NCI-H524 treated with DMSO at 0.1 percent for 48 hours (cell line): Measurements from ENCODE around the gene VSIG2.
"Not testable (repeated sequence)": the region's sequence is repeated elsewhere in the genome, so short reads cannot be mapped to it uniquely, and the experiment has no call there.

Source experiments
- DNase-seq: peaks from one replicate; lab custom pipeline; 2025; lab: John Stamatoyannopoulos, UW

The VSIG2 gene, protein sequence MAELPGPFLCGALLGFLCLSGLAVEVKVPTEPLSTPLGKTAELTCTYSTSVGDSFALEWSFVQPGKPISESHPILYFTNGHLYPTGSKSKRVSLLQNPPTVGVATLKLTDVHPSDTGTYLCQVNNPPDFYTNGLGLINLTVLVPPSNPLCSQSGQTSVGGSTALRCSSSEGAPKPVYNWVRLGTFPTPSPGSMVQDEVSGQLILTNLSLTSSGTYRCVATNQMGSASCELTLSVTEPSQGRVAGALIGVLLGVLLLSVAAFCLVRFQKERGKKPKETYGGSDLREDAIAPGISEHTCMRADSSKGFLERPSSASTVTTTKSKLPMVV

DNA sequence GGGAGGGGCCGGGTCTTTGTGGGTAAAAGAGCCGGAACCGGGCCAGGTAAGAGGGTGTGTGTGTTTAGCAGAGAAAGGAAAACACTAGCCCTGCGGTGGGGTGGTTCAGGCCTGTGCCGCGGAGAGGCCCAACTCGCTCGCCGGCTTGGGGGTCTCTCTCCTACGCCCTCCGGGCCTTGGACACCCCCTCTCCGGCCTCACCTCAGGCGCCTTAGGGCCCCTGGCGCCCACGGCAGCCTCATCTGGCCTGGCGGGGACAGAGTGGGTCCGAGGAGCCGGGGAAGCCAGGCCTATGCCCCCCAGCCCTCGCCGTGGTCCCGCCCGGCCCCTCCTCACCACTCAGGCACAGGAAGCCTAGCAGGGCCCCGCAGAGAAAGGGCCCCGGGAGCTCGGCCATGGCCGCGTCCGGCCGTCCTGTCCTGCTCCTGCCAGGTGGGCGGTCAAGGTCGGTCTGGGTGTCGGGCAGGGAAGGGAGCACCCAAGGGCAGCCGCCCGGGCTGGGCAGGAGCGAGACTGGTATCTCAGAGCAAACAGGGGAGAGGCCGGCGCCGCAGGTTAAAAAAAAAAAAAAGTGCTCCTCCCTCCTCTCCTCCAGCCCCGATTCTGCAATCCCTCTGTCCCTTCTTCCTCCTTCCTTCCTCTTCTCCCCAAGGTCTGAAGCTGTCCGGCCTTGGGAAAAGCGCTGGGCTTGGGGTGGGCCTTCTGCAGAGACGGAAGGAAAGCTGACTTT lies at the start of gene VSIG2:
VSIG2 (minus strand) TSS at position 515 of the 730 bp plus-strand sequence; CDS start at position 397, 118 bp downstream.
- DNase-seq: no peak

DNA sequence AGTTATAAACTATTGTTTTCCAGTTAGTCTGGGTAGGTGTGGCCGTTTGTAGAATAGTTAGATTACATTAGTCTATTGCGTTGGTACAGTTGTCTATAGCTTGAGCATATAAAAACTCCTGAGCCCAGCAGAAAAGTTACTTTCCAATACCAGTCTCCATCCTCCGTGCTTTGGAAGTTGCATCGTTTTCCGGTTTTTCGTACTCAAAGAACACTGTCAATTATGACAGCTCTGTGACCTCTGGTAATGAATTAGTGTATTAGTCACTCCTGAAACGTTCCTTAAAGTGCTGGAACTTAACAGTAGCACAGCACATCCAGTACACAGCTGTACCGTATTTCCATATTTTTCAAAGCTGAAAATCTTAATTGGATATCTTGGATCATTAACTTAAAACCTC lies 49.0 kb upstream of the VSIG2 start:
- DNase-seq: no peak

DNA sequence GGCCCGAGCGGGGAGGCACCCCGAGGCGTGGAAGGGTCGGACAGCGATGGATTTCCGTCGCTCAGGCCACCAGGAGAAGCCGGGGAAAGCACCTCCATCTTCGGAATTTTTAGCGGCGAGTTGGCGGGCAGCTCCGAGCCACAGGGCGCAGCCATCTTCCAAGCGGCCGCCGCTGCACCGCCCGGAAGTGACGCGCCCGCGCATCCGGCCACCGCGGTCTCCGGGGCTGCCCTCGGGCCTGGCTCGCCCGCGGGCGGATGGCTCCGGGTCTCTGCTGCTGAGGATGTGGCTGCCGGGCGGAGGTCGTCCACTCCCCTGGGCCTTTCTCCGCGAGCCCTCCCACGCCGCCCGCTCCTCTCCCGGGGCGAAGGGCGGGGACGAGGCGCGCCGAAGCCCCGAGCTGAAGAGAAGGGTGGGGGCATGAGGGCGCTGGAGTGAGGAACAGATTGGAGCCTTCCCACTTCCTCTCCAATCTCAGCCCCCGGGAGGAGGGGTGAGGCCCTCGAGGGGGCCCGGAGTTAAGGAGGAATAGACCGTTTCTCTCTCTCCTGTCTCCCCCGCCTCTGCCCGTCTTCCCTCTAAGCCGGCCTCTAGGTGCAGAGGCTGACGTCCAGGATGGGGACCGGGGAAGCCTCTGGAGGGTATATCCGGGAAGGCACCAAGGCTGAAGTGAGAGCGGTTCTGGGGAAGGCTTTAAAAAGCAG lies 48.3 kb upstream of the VSIG2 start, which contains the start of gene MSANTD2:
MSANTD2 (minus strand) TSS at position 181 of the 704 bp plus-strand sequence; CDS start at position 155, 26 bp downstream.
- DNase-seq: peak; percentile 70

DNA sequence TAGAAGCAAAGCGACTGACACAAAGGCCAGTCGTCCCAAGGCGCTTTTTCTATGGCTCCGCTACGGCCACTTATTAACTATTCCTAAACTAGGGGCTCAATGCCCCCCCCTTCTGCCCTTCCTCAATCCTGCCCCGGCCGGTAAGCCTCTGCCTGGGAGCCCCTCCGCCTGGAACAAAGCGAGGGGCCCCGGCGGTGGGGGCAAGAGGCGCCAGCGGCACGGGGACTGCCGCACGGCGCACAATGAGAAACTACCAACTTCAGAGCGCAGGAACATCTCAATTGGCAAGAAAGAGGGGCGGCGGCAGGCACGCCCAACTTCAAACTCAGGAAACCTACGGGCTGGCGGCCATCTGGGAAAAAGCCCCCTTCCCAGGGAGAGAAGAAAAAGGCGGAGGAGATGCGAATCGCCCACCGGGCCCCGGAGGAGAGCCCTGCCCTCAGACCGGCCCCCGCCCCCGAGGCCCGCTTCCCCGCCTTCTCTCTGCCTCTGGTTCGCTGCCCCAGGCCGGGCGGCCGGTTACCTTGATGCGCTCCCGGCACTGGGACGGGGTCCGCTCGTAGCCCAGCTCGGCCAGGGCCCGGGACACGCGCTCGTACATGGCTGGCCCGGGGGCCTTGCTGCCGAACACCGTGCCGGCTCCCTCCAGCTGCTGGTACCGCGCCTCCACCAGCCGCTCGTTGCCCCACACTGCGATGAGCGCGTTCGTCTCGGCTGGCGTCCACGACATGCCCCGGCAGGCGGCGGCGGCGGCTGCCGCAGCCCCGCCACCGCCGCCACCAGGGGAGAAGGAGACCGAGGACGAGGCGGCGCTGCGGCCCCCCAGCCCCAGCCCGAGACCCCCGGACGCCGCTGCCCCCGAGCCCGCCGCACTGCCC lies 47.5 kb upstream of the VSIG2 start:
- DNase-seq: no peak

DNA sequence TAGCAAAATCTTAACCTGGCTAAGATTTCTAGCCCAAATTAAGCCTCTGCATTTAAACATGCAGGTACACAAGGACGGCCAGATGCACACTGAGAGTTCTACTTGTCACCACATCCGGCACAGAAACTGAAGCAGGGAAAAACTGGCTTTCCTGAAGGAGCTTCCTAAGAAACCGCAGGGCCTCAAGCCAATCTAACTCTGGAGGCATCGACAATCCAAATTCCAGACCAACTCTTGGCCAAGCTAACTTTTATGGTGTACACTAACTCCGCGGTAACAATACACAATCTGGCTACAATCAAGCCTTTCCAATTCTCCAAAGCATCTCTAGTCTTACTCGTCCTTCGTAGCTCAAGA lies 46.9 kb upstream of the VSIG2 start:
- no peak for DNase-seq

DNA sequence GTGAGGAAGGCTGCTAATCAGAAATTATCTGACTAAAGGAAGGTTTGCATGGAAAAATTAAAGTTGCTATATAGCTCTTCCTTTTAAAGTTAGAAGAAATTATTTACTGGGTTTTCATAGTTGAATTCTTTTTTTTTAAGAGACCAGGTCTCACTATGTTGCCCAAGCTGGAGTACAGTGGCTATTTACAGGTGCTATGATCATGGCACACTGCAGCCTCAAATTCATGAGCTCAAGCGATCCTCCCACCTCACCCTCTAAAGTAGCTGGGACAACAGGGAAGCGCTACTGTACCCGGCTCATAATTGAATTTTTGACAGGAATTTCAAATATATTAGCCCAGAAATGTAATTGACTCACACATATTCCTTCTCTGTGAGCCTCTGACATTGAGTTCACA lies 44.3 kb upstream of the VSIG2 start:
- no peak for DNase-seq

DNA sequence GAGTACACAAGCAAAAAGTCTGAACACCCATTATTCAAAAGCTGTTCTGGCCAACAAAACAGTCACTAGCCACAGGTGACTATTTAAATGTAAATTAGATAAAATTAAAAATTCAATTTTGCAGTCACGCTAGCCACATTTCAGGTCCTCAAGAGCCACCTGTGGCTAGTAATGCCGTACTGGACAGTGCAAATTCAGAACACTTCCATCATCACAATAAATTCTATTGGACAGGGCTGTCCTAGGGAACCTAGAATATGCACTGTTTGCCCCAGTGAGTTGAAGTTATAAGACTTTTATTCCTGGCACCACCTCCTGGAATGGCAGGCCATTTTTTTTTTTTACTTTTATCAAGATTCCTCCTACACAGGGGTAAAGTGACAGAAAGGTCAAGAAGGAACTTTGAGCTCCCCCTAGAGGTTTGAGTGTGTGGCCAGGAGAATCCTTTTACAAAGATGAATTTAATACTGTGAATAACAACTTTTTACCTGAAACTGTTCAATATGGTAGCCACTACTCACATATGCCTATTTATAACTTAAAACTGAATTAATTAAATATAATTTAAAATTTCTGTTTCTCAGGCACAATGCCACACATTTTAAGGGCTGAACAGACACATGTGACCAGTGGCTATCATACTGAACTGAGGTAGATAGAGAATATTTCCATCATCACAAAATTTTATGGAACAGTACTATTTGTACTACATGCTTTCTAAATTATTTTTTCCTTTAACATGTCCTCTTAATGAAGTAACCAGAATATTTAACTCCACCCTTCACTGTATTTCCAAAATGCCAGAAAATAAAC lies 41.6 kb upstream of the VSIG2 start:
- DNase-seq: no peak

DNA sequence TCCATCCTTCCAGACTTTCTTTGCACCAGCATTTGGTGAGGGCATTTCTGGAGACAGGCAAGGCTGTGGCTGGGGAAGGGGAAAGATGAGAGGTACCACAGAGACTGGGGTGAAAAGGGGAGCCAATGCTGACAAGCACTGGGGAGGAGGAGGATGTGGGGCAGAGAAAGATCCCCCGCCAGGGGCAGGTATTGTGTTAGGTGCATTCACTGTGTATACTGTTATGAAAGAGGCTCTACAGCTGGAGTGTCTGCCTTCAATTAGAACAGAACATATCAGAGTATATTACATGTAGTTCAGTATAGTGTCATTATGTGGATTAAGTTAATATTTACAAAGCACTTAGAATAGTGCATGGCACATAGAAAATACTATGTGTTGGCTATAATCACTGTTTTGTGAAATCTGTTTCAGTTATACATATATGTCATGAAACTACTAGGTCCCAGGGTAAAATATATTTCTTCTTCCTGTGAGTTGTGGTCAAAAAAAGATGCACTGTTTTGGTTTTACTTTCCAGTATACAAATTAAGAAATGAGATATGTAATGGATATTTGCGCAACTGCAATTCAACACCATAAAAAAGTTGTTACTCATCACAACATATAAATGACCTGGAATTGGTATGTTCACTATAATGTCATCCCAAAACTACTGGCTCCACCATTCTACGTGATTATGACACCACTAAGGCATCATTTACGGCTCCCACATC lies 39.7 kb upstream of the VSIG2 start:
- no peak for DNase-seq

DNA sequence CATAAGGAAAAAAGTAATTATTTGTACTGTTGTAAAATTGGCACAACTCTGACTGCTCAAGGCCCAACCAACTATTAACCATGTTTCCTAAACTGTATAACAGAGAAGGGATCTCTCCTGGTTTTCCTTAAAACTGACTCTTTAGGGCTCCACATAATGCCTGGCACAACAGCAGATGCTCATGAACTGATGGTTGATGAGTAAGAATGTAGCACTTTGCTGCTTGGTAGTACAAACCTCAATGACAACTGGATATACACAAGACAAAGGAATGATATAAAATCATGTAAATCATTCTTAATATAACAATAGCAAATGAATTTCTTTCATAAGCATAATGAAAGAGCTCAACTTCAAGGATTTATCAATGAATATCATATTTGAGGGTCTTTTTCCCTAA lies 36.5 kb upstream of the VSIG2 start:
- DNase-seq: no peak

DNA sequence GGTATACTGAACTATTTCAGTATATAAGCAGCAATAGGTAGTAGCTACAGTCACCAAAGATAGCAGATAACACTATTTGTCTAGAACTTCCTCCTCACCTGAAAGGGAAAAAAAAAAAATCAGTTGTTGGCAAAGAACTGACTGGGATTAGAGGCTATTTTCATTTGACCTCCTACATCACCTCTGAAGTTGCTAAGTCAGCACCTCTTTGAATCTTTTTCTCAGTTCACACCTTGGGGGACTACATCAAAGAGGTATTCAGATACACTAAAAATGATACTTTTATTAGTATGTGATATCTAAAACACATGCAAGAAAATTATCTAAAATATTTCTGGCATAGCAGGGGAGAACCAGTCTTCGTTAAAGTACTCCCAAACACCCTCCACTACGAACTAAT lies 32.0 kb upstream of the VSIG2 start:
- no peak for DNase-seq

DNA sequence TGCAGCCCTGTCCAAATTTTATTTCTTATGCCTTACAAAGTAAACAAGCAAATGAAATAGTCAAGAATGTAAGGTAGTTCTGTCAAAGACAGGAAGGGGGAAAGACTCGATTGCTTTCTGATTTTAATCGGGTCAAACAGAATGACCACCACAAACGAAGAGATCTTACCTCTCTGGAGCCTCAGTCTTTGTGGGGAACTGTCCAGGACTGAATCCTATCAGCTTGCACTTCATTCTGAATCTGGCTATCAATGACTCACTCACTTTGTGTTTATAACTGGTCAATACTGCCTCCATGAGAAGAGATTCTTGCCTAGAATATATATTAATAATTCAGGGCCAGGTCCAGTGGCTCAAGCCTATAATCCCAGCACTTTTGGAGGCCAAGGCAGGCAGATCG lies 30.9 kb upstream of the VSIG2 start:
- no peak for DNase-seq

DNA sequence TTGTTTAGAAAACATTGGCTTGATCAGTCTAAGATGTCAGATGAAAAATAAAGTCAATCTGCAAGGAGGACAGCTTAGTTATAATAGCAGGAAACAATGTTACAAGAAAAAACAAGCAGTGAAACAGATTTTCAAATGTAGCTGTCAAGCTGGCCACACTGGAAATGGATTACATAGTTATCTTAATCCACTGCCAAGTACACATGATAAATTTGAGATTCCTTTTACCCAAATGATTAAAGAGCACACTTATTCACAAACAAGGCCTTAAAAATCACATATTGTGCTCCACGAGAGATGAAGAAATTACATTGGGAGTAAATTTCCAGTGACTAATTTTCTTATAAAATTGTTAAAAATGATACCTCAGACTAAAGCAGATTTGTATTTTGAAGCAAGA lies 27.5 kb upstream of the VSIG2 start:
- no peak for DNase-seq

DNA sequence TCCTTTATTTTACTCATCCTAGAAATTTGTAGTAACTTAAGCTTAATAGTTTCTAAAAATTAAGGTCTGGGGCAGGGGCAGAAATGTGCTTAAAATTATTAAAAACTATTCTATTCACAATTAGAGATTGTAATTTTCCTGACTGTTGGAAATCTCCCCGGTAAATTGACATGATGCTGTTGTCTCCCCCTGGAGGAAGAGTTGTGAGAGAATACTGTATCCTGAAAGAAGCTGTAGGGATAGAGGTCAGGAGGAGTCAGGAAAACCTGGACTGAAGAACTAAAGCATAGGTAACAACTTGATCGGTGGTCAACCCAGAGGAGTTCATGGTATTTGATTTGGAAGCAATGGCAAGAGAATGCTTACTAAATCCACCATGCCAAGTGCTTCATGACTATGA lies 26.2 kb upstream of the VSIG2 start:
- DNase-seq: no peak

DNA sequence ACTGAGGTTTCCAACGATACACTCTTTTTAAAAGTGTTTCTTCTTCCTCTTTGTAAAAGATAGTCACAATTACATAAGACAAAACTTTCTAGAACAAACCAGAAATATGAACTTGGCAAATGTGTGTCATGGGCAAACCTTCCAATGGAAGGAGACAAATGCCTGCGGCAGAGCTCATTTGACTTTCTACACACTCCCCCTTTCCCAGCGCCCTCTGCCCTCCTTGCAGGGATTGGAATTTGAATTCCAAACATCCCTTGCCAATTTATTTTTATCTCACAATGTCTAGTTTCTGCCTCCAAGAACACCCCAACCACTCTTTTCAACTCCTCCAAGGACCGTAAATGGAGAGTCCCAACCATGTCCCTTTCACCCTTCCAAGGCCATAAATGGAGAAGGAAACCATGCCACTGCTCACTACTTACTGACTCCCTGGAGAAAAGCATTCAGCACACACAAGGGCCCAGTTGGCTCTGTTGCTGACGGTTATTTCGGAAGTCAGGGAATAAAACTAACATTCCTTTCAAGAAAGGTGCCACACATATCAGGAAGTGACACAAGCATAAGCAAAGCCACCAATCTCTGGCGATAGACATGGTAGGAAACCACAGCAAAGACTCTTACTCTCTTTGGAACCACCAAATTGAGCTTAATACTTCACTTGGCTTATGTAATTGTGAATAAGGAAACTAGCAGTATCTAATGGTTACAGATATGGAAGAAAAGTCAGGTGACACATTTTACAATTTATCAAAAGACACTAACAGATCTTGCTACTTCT lies 25.0 kb upstream of the VSIG2 start:
- no peak for DNase-seq

DNA sequence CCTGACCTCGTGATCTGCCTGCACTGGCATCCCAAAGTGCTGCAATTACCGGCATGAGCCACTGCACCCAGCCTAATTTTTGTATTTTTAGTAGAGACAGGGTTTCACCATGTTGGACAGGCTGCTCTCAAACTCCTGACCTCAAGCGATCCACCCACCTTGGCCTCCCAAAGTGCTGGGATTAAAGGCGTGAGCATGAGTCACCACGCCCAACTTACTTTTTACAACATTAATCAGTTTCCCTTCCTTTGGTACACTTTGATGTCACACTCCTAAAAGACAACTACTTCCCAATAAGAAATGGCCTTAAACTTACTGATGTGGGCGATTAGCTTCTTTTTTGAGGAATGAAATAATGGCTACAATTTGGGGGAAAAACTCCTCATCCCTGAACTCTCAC lies 18.9 kb upstream of the VSIG2 start:
- not testable (repeated sequence) for DNase-seq

DNA sequence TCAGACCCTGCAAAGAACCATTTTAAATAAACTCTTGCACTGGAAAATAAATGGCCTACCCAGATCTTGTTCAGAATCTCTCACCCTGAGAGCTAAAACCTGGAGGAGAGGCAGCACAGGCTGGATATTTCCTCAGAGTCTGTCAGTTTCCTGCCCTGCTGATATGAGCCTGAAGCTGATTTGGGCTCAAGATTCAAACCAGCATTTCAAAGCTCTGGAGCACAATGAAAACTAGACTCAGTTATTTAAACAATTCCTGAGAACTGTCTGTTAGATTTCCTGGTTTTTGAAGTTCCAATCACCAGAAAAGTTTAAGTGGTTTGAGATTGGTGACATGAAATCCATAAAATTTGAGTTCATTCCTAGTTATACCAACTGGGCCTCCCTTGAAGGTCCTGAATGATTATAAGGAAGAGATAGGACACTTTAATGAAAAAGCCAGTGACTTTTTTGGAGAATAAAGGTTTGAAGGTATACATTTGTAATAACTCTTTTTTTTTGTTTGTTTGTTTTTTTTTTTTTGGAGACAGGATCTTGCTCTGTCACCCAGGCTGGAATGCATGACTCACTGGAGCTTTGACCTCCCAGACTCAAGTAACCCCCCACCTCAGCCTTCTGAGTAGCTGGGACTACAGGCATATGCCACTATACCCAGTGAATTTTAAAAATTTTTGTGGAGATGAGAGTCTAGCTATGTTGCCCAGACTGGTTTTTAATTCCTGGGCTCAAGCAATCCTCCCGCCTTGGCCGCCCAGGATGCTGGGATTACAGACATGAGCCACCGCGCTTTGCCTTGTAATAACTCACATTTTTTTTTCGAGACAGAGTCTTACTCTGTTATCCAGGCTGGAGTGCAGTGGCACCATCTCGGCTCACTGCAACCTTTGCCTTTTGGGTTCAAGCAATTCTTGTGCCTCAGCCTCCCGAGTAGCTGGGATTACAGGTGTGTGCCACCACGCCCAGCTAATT lies 18.0 kb upstream of the VSIG2 start:
- no peak for DNase-seq

DNA sequence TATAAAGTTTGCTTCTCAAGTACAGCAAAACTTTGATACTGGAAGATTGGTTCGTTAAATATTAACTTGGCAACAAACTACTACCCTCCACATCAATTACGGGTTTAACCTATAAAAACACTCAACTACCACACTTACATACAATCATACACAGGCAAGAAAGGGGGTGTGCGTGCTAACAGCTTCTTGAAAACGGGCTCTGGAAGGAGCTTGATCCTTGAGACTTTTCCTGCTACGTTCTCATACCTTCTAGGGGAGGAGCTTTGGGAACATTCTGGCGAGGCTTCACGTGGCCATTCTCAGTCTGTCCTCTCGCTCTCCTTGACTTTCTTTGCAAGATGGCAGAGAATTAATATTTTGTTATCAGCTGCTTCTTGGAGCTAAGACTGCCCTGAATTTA lies 16.9 kb upstream of the VSIG2 start:
- no peak for DNase-seq

DNA sequence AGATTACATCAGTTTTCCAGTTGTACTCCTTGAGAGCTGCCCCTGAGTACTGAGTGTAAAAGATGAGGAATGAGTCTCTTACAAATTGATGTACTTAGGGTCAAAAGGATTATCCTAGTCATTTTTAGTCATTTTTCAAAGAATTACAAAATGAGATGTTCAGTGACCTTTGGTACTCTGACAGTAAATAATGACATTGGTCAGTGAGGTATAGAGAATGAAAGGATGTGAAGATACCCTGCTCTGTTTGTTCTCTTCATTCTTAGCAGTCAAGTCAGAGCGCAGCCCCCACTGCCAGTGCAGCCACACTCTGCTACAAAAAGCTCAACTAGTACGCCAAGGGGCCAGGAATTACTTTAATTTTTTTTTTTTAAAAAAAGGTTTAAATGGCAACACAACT lies 14.1 kb upstream of the VSIG2 start:
- no peak for DNase-seq
